ENCODE measurements around the gene TANGO2. TPM values are rescaled to one million over a fixed set of nuclear protein-coding genes. Genes with fewer than 3 reads are reported as not detected.

Gene TANGO2
- total RNA-seq, 1 experiment from 2014 or later: 33.5 TPM

GRCh38 chr22:20086763-20087162, 65.9 kb downstream of the TANGO2 start:
- CTCF ChIA-PET: interaction anchor here (0.6 kb wide), 1 partner anchor 128 kb away, joined by 3 read pairs; no protein-coding TSS in a partner anchor
- no TSS peak for BruUV-seq (replicated peaks)
- Mint-ChIP-seq H3K9me3 (ENCODE audit: low read depth, unreplicated experiment) (no peaks in the 10 kb centered on the region), H3K4me3 (ENCODE audit: low read depth, unreplicated experiment) (no peak overlapping the region), H3K4me1 (ENCODE audit: low read depth, unreplicated experiment) (peaks cover 30% of the 10 kb centered on the region), H3K36me3 (ENCODE audit: insufficient read depth, unreplicated experiment) (peaks cover 79% of the 10 kb centered on the region), H3K27ac (ENCODE audit: unreplicated experiment) (no peak overlapping the region), H3K27me3 (ENCODE audit: unreplicated experiment) (no peaks in the 10 kb centered on the region)
- no peak for DNase-seq
- intact Hi-C loops (cut with micrococcal nuclease; ENCODE audit: unreplicated experiment): no loop called here
- no peak for TF ChIP-seq CTCF (IDR thresholded peaks at IDR 0.05; ENCODE audit: unreplicated experiment)

- BruUV-seq (replicated peaks): no TSS peak
- peaks cover 24% of the 10 kb centered on the region for H3K4me1 Mint-ChIP-seq (ENCODE audit: low read depth, unreplicated experiment)
- no peak overlapping the region for H3K4me3 Mint-ChIP-seq (ENCODE audit: low read depth, unreplicated experiment)
- intact Hi-C loops (cut with micrococcal nuclease; ENCODE audit: unreplicated experiment): no loop called here
- CTCF ChIA-PET: no interaction called here
- H3K9me3 Mint-ChIP-seq (ENCODE audit: low read depth, unreplicated experiment): no peaks in the 10 kb centered on the region
- no peak overlapping the region for H3K27ac Mint-ChIP-seq (ENCODE audit: unreplicated experiment)
- TF ChIP-seq CTCF (IDR thresholded peaks at IDR 0.05; ENCODE audit: unreplicated experiment): no peak
- H3K36me3 Mint-ChIP-seq (ENCODE audit: insufficient read depth, unreplicated experiment): peaks cover 78% of the 10 kb centered on the region
- no peaks in the 10 kb centered on the region for H3K27me3 Mint-ChIP-seq (ENCODE audit: unreplicated experiment)
- no peak for DNase-seq
Measured at GRCh38 chr22:20087319-20088262, 66.7 kb downstream of the TANGO2 start.

GRCh38 chr22:20088263-20088648, 67.3 kb downstream of the TANGO2 start:
- Mint-ChIP-seq H3K9me3 (ENCODE audit: low read depth, unreplicated experiment) (no peaks in the 10 kb centered on the region), H3K4me3 (ENCODE audit: low read depth, unreplicated experiment) (no peak overlapping the region), H3K36me3 (ENCODE audit: insufficient read depth, unreplicated experiment) (peaks cover 78% of the 10 kb centered on the region), H3K27me3 (ENCODE audit: unreplicated experiment) (no peaks in the 10 kb centered on the region), H3K4me1 (ENCODE audit: low read depth, unreplicated experiment) (peaks cover 17% of the 10 kb centered on the region), H3K27ac (ENCODE audit: unreplicated experiment) (no peak overlapping the region)
- BruUV-seq (replicated peaks): no TSS peak
- no peak for TF ChIP-seq CTCF (IDR thresholded peaks at IDR 0.05; ENCODE audit: unreplicated experiment)
- intact Hi-C loops (cut with micrococcal nuclease; ENCODE audit: unreplicated experiment): no loop called here
- CTCF ChIA-PET: no interaction called here
- DNase-seq: no peak

- TF ChIP-seq CTCF (IDR thresholded peaks at IDR 0.05; ENCODE audit: unreplicated experiment): no peak
- no peaks in the 10 kb centered on the region for H3K9me3 Mint-ChIP-seq (ENCODE audit: low read depth, unreplicated experiment)
- no peak for DNase-seq
- no peak overlapping the region for H3K27ac Mint-ChIP-seq (ENCODE audit: unreplicated experiment)
- peaks cover 75% of the 10 kb centered on the region for H3K36me3 Mint-ChIP-seq (ENCODE audit: insufficient read depth, unreplicated experiment)
- peaks cover 6% of the 10 kb centered on the region for H3K4me1 Mint-ChIP-seq (ENCODE audit: low read depth, unreplicated experiment)
- no peaks in the 10 kb centered on the region for H3K27me3 Mint-ChIP-seq (ENCODE audit: unreplicated experiment)
- no TSS peak for BruUV-seq (replicated peaks)
- no peak overlapping the region for H3K4me3 Mint-ChIP-seq (ENCODE audit: low read depth, unreplicated experiment)
- CTCF ChIA-PET: no interaction called here
- intact Hi-C loops (cut with micrococcal nuclease; ENCODE audit: unreplicated experiment): no loop called here
Measured at GRCh38 chr22:20089226-20089976, 68.5 kb downstream of the TANGO2 start.

Measured in Calu3 (cell line).